H1 (cell line): ENCODE results near the gene WDR35. TPM values are rescaled to one million over a fixed set of nuclear protein-coding genes. Genes with fewer than 3 reads are reported as not detected.

ENCODE experiments used
- CTCF ChIA-PET: fragments of 300-600 bp; sonication (Branson Sonifier 250); formaldehyde crosslinking; loops from one replicate; lab custom pipeline; 2021; ENCODE audit not compliant: partially characterized antibody; lab: Charles Lee
- POLR2A ChIA-PET: fragments of 300-600 bp; sonication (Branson Sonifier 250); formaldehyde crosslinking; loops from one replicate; lab custom pipeline; 2021; ENCODE audit warnings: inconsistent platforms; ENCODE audit not compliant: partially characterized antibody; lab: Charles Lee
- DNase-seq, 2 experiments: peaks; one replicate each; pipeline versions ENCODE4 v3.0.0 to v3.0.0-alpha.2; 2010 to 2022; ENCODE audit warnings: low spot score in 2 of 2, low read depth in 1 of 2, mixed read lengths in 1 of 2
- FAIRE-seq: peaks from 2 replicates; lab custom pipeline; 2011; peaks lifted over from hg19 to GRCh38; lab: Jason Lieb, UNC
- H2AFZ ChIP-seq: 2 replicates; pipeline ENCODE4 v1.8.1; 2012; ENCODE audit warnings: low read length, inconsistent platforms
- H2AK5ac ChIP-seq: 2 replicates; pipeline ENCODE4 v1.6.1; 2013; ENCODE audit warnings: low read depth, low read length
- H2BK120ac ChIP-seq: replicated peaks from 2 replicates; pipeline ENCODE3; 2013; ENCODE audit warnings: low read depth, low read length, inconsistent platforms
- H2BK12ac ChIP-seq: 2 replicates; pipeline ENCODE4 v1.6.1; 2013; ENCODE audit warnings: low read depth, low read length
- H2BK15ac ChIP-seq: 2 replicates; pipeline ENCODE4 v1.6.1; 2013; ENCODE audit warnings: low read length
- H2BK20ac ChIP-seq: 2 replicates; pipeline ENCODE4 v1.6.1; 2013; ENCODE audit warnings: low read length
- H2BK5ac ChIP-seq: 2 replicates; pipeline ENCODE4 v1.6.1; 2013; ENCODE audit warnings: low read depth, low read length
- H3K14ac ChIP-seq: 2 replicates; pipeline ENCODE4 v1.6.1; 2013; ENCODE audit warnings: inconsistent platforms; ENCODE audit not compliant: insufficient read length
- H3K18ac ChIP-seq: 2 replicates; pipeline ENCODE4 v1.6.1; 2013; ENCODE audit warnings: low read length; ENCODE audit errors: extremely low read depth
- H3K23ac ChIP-seq: 2 replicates; pipeline ENCODE4 v1.6.1; 2013; ENCODE audit warnings: inconsistent platforms; ENCODE audit not compliant: insufficient read length
- H3K23me2 ChIP-seq: 2 replicates; pipeline ENCODE4 v1.6.1; 2013; ENCODE audit warnings: low read depth, low read length
- H3K27ac ChIP-seq: 2 replicates; pipeline ENCODE4 v1.6.1; 2011; ENCODE audit warnings: low read depth, low read length, inconsistent platforms
- H3K27me3 ChIP-seq, 4 experiments: replicated peaks in 1 of 4; 1 replicate in 1 of 4; 2 replicates in 3 of 4; pipeline versions ENCODE4 v1.6.1 to v1.8.1; 2011 to 2013; ENCODE audit warnings: low read length in 3 of 4, mild to moderate bottlenecking in 3 of 4, inconsistent platforms in 2 of 4, mixed read lengths in 2 of 4, moderate library complexity in 1 of 4; ENCODE audit not compliant: control insufficient read depth in 3 of 4, insufficient read depth in 3 of 4; ENCODE audit errors: extremely low read depth in 1 of 4
- H3K36me3 ChIP-seq, 4 experiments: 2 replicates each; pipeline versions ENCODE4 v1.6.1 to v1.8.1; 2011 to 2013; ENCODE audit warnings: mild to moderate bottlenecking in 4 of 4, low read length in 3 of 4, moderate library complexity in 2 of 4, control low read depth in 1 of 4, inconsistent platforms in 1 of 4; ENCODE audit not compliant: insufficient read depth in 4 of 4, control insufficient read depth in 2 of 4
- H3K4ac ChIP-seq: replicated peaks from 2 replicates; pipeline ENCODE3; 2013; ENCODE audit warnings: low read length, low read depth, mixed read lengths, inconsistent platforms; ENCODE audit not compliant: insufficient read length
- H3K4me1 ChIP-seq, 4 experiments: replicated peaks in 1 of 4; 1 replicate in 1 of 4; 2 replicates in 3 of 4; pipeline versions ENCODE4 v1.6.1 to v1.8.1; 2011 to 2013; ENCODE audit warnings: low read length in 3 of 4, inconsistent platforms in 2 of 4, mixed read lengths in 1 of 4; ENCODE audit not compliant: insufficient read depth in 4 of 4, control insufficient read depth in 3 of 4
- H3K4me2 ChIP-seq, 2 experiments: 2 replicates each; pipeline versions ENCODE4 v1.6.1 to v1.8.1; 2011 to 2013; ENCODE audit warnings: low read depth in 2 of 2, low read length in 2 of 2, control low read depth in 1 of 2, inconsistent platforms in 1 of 2, mild to moderate bottlenecking in 1 of 2; ENCODE audit not compliant: insufficient read depth in 1 of 2
- H3K4me3 ChIP-seq, 4 experiments: fragments of 200-600, 300-600 bp in 1 of 4; sonication (generic), shearing (Covaris generic), sonication (Bioruptor Twin) in 1 of 4; 2 replicates each; pipeline versions ENCODE4 v1.5.1 to v1.8.1; 2011 to 2016; ENCODE audit warnings: low read length in 4 of 4, low read depth in 3 of 4, control low read depth in 2 of 4, inconsistent platforms in 2 of 4, mild to moderate bottlenecking in 2 of 4, mixed read lengths in 1 of 4, moderate library complexity in 1 of 4; ENCODE audit not compliant: insufficient read depth in 2 of 4; ENCODE audit errors: extremely low read depth in 1 of 4
- H3K56ac ChIP-seq: replicated peaks from 2 replicates; pipeline ENCODE3; 2013; ENCODE audit warnings: low read depth, mild to moderate bottlenecking, mixed read lengths, low read length, inconsistent platforms; ENCODE audit not compliant: insufficient read length
- H3K79me1 ChIP-seq: 2 replicates; pipeline ENCODE4 v1.6.1; 2013; ENCODE audit warnings: low read depth, low read length, control low read depth
- H3K79me2 ChIP-seq, 2 experiments: 2 replicates each; pipeline versions ENCODE4 v1.6.1 to v1.8.1; 2012 to 2013; ENCODE audit warnings: low read length in 2 of 2, mild to moderate bottlenecking in 2 of 2, inconsistent platforms in 1 of 2; ENCODE audit not compliant: insufficient read depth in 2 of 2, control insufficient read depth in 1 of 2
- H3K9ac ChIP-seq, 4 experiments: replicated peaks in 1 of 4; 1 replicate in 1 of 4; 2 replicates in 3 of 4; pipeline versions ENCODE4 v1.6.1 to v1.8.1; 2011 to 2013; ENCODE audit warnings: low read depth in 3 of 4, low read length in 3 of 4, control low read depth in 2 of 4, mild to moderate bottlenecking in 2 of 4, moderate library complexity in 2 of 4, inconsistent platforms in 1 of 4; ENCODE audit errors: extremely low read depth in 1 of 4
- H3K9me3 ChIP-seq, 2 experiments: 2 replicates each; pipeline versions ENCODE4 v1.6.1 to v1.8.1; 2012 to 2013; ENCODE audit warnings: mild to moderate bottlenecking in 2 of 2, moderate library complexity in 2 of 2, control low read depth in 1 of 2, inconsistent platforms in 1 of 2, low read depth in 1 of 2, low read length in 1 of 2, mixed read lengths in 1 of 2; ENCODE audit not compliant: insufficient read depth in 2 of 2
- H4K20me1 ChIP-seq, 2 experiments: replicated peaks in 1 of 2; 2 replicates each; pipeline versions ENCODE3 to v1.8.1; 2011 to 2013; ENCODE audit warnings: inconsistent platforms in 2 of 2, low read length in 2 of 2, mild to moderate bottlenecking in 1 of 2; ENCODE audit not compliant: insufficient read depth in 2 of 2, control insufficient read depth in 1 of 2
- H4K5ac ChIP-seq: 2 replicates; pipeline ENCODE4 v1.6.1; 2013; ENCODE audit warnings: low read length, low read depth, mixed read lengths, inconsistent platforms; ENCODE audit not compliant: insufficient read length
- H4K8ac ChIP-seq: 2 replicates; pipeline ENCODE4 v1.8.0; 2013; ENCODE audit warnings: mild to moderate bottlenecking, moderate library complexity, low read length, inconsistent platforms; ENCODE audit not compliant: insufficient read depth; ENCODE audit errors: extremely low read depth
- H4K91ac ChIP-seq: replicated peaks from 2 replicates; pipeline ENCODE3; 2013; ENCODE audit warnings: low read length, mixed read lengths, inconsistent platforms; ENCODE audit not compliant: insufficient read length
- ATF2 ChIP-seq: IDR thresholded peaks from 2 replicates; pipeline ENCODE4 v1.6.1; 2012; ENCODE audit warnings: low read length, inconsistent platforms
- CEBPB ChIP-seq: IDR thresholded peaks from 2 replicates; pipeline ENCODE4 v1.6.1; 2012; ENCODE audit warnings: low read depth, low read length
- CHD2 ChIP-seq: IDR thresholded peaks from 2 replicates; pipeline ENCODE4 v1.6.1; 2012; ENCODE audit warnings: low read length, improper control_type of control experiment
- EGR1 ChIP-seq: IDR thresholded peaks from 2 replicates; pipeline ENCODE4 v1.6.1; 2011; ENCODE audit warnings: low read depth, low read length, borderline replicate concordance
- KDM5A ChIP-seq: fragments of 200-600 bp; IDR thresholded peaks from 2 replicates; pipeline ENCODE4 v1.7.1; 2012; ENCODE audit warnings: mild to moderate bottlenecking, low read length, inconsistent platforms, mixed read lengths
- MAX ChIP-seq: IDR thresholded peaks from 2 replicates; pipeline ENCODE4 v1.6.1; 2012; ENCODE audit warnings: inconsistent platforms
- TAF1 ChIP-seq: IDR thresholded peaks from 2 replicates; pipeline ENCODE4 v1.6.1; 2011; ENCODE audit warnings: mild to moderate bottlenecking, low read depth, low read length
- whole genome bisulfite sequencing, 2 experiments: shearing (Covaris generic) in 1 of 2; methylation state at CpG; one replicate each; pipeline versions ENCODE4 v1.1.6 to v1.1.7; 2013 to 2015; ENCODE audit warnings: low lambda C conversion rate in 2 of 2, mixed read lengths in 2 of 2, inconsistent platforms in 1 of 2, low coverage in 1 of 2, missing lambda C conversion rate in 1 of 2; ENCODE audit not compliant: insufficient replicate concordance in 2 of 2, insufficient coverage in 1 of 2, insufficient read length in 1 of 2; ENCODE audit errors: extremely low coverage in 1 of 2, missing lambda C conversion rate in 1 of 2; 5-methylcytosine and 5-hydroxymethylcytosine counted together
- polyA plus RNA-seq, 7 experiments: library from polyadenylated mRNA; depleted of rRNA in 3 of 7; stranded (reverse) in 5 of 7; unstranded in 2 of 7; fragments of >200 nt in 5 of 7; fragments of 200-250 nt in 2 of 7; gene quantifications; 1 replicate in 5 of 7; 2 replicates in 1 of 7; 4 replicates in 1 of 7; pipeline versions ENCODE4 v1.2.1 to v1.2.3, GENCODE V29; 2011 to 2013; ENCODE audit warnings: missing spikeins in 2 of 7, mixed read lengths in 2 of 7
- total RNA-seq: library from RNA; stranded (reverse); fragmentation: NEBNext Ultra II Directional; extraction: Animal tissue kit (Norgen Biotek cat#: 25700); gene quantifications from 2 replicates; pipeline ENCODE4 v1.2.1, GENCODE V29; 2021
- TF ChIP-seq, protein P1 (sequence below): IDR thresholded peaks from 2 replicates; pipeline ENCODE4 v1.6.1; 2012; ENCODE audit warnings: inconsistent platforms
- TF ChIP-seq, protein P2 (sequence below): IDR thresholded peaks from 2 replicates; pipeline ENCODE4 v1.6.1; 2011; ENCODE audit warnings: low read length, improper control_type of control experiment

WDR35 gene
- total and polyA plus RNA-seq, 2 of the 8 experiments (the other 6 are each of a cell fraction or from before 2014, with no cell fraction given), result 9.0 to 25.5 TPM

DNA sequence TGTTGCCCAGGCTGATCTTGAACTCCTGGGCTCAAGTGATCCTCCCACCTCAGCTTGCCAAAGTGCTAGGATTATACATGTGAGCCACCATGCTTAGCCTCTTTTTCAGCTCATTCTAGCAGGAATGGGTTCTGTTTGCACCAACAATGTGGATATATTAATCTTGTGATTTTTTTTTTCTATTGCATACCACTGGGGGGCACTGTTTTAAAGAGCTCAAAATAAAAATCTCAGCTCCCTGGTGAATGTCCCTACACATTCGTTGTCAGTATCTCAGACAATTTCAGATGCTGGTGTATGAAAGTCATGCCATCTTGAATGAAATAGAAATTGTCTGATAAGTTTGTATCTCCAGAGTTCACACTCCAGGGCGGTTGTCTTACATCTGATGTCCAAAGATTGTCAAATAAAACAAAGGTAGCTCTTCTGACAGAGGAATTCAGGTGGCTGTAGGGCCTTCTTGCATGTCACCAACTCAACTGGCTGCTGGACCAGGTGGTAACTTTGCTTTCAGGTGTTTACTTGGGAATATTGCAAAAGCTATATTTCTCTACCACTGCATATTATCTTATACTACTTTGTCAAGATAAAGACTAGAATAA lies 25.7 kb upstream of the WDR35 start:
- H4K20me1 ChIP-seq, result no peaks in the 10 kb centered on the region
- no peak for FAIRE-seq
- no peak overlapping the region for H3K4me3 ChIP-seq
- no peak overlapping the region for H2BK5ac ChIP-seq
- H4K91ac ChIP-seq, result no peak overlapping the region
- no peak overlapping the region for H3K27ac ChIP-seq
- H2AFZ ChIP-seq, result no peak overlapping the region
- H3K4me2 ChIP-seq, result no peak overlapping the region
- no peak overlapping the region for H3K56ac ChIP-seq
- H2AK5ac ChIP-seq, result no peak overlapping the region
- no peak overlapping the region for H2BK120ac ChIP-seq
- no peak overlapping the region for H3K23ac ChIP-seq
- H3K23me2 ChIP-seq, result peaks cover 9% of the 10 kb centered on the region; the same call in 1 of the 2 replicates
- H3K4me1 ChIP-seq, result peaks cover 0 to 13% (median 7%) of the 10 kb centered on the region in 4 experiments; a peak in 3 of 7 replicates
- H3K4ac ChIP-seq, result no peak overlapping the region
- no peak overlapping the region for H2BK12ac ChIP-seq
- H3K9me3 ChIP-seq, result 0 out of 4 replicates have a peak, but pooled peaks cover 0 to 2% of the 10 kb centered on the region in 2 experiments
- no peak overlapping the region for H2BK15ac ChIP-seq
- ChIA-PET CTCF (interaction anchor here (0.6 to 9.4 kb wide), 61 partner anchors 8 to 646 kb away, joined by 3 to 125 read pairs (median 5); partner anchors contain the start of genes LAPTM4A and WDR35), POLR2A (interaction anchor here (0.6 to 1.4 kb wide), 6 partner anchors 12 to 117 kb away, joined by 3 to 4 read pairs (median 3); partner anchors contain the start of gene LAPTM4A)
- H3K27me3 ChIP-seq, result peaks cover 0 to 23% (median 14%) of the 10 kb centered on the region in 4 experiments; a peak in 6 of 7 replicates
- no peak overlapping the region for H4K5ac ChIP-seq
- H2BK20ac ChIP-seq, result no peak overlapping the region
- no peak overlapping the region for H3K18ac ChIP-seq
- H3K14ac ChIP-seq, result no peak overlapping the region
- no peak overlapping the region for H3K9ac ChIP-seq
- H3K36me3 ChIP-seq, result no peaks in the 10 kb centered on the region
- no peak overlapping the region for H4K8ac ChIP-seq
- H3K79me1 ChIP-seq, result no peaks in the 10 kb centered on the region
- H3K79me2 ChIP-seq, result no peaks in the 10 kb centered on the region
- no peak for DNase-seq
- 26% methylated on average over 2 of the region's 2 CpGs; no CpG with 5 or more reads in 1 of the 2 experiments for WGBS, 2 experiments
- TF ChIP-seq, protein P1, sequence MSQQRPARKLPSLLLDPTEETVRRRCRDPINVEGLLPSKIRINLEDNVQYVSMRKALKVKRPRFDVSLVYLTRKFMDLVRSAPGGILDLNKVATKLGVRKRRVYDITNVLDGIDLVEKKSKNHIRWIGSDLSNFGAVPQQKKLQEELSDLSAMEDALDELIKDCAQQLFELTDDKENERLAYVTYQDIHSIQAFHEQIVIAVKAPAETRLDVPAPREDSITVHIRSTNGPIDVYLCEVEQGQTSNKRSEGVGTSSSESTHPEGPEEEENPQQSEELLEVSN, result no peak
- TF ChIP-seq MAX, result no peak
- TF ChIP-seq, protein P2, sequence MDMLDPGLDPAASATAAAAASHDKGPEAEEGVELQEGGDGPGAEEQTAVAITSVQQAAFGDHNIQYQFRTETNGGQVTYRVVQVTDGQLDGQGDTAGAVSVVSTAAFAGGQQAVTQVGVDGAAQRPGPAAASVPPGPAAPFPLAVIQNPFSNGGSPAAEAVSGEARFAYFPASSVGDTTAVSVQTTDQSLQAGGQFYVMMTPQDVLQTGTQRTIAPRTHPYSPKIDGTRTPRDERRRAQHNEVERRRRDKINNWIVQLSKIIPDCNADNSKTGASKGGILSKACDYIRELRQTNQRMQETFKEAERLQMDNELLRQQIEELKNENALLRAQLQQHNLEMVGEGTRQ, result no peak
- no peak for TF ChIP-seq CEBPB
- TF ChIP-seq EGR1, result no peak
- no peak for TF ChIP-seq ATF2
- TF ChIP-seq TAF1, result no peak
- no peak for TF ChIP-seq CHD2
- TF ChIP-seq KDM5A, result no peak
